GM23248 (cell line): ENCODE results near the gene DLG2.

Experiments used
- EZH2 ChIP-seq: fragments of 200-600 bp; sonication (generic); IDR thresholded peaks from 2 replicates; pipeline ENCODE4 v1.6.1; 2018; ENCODE audit warnings: antibody characterized with exemption, mild to moderate bottlenecking; ENCODE audit not compliant: insufficient read depth, poor library complexity, severe bottlenecking
- EZH2phosphoT487 ChIP-seq: fragments of 200-600 bp; sonication (generic); IDR thresholded peaks from 2 replicates; pipeline ENCODE4 v1.6.1; 2018; ENCODE audit warnings: antibody characterized with exemption, moderate library complexity, mild to moderate bottlenecking, low read depth; ENCODE audit not compliant: insufficient read depth

- TF ChIP-seq EZH2 (no peak), EZH2phosphoT487 (no peak)
Observed at GRCh38 chr11:84236436-84236835, 1390.7 kb downstream of the DLG2 start.
